ENCODE measurements around the gene MARCKSL1. TPM values are rescaled to one million over a fixed set of nuclear protein-coding genes. Genes with fewer than 3 reads are reported as not detected.

The MARCKSL1 gene
- total RNA-seq, 1 donor from 2014 or later: 213 TPM

DNA sequence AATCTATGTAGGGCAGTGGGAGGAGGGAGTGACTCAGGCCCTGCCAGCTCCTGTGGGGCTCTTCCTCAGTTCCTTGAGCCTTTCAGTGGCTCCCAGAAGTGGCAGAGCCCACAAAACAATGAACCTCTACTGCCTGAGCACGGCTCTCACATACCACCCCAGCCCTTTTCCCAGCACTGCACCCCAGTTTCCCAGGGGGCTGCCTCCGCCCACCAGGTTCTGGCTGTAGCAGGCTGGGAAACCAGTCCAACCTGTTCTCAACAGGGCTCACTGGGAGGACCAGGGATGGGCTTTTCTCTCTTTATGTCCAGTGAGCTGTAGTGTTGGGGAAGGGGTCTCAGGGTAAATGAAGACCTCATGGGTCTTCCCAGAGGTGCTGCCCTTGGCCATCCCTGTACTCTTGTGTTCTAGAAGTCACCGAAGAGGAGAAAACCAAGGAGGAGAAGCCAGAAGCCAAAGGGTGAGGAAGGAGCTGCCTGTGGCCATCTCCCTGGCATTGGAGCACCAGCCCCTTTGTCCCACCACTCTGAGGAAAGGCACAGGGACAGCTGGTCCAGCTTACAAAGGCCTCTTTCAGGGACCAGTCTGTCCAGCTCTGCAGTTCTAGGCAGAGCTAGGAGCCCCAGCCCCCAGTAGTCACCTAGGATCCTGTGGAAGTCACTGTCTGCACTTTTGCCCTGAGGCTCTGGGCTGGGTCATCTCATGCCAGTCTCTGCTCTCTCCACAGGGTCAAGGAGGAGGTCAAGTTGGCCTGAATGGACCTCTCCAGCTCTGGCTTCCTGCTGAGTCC lies 3.5 kb downstream of the MARCKSL1 start:
- Histone ChIP-seq H3K79me2 (ENCODE audit: insufficient read depth, low read length) (peaks cover 36% of the 10 kb centered on the region), H3K4me2 (ENCODE audit: low read length) (no peak overlapping the region), H3K9me3 (ENCODE audit: insufficient read depth, low read depth, low read length) (no peaks in the 10 kb centered on the region), H3K4me1 (ENCODE audit: insufficient read depth, low read length) (peaks cover 21% of the 10 kb centered on the region), H3K4me3 (ENCODE audit: insufficient read depth, low read depth, low read length) (no peak overlapping the region), H3K27ac (ENCODE audit: low read depth, low read length) (no peak overlapping the region), H4K20me1 (ENCODE audit: insufficient read depth, low read length) (peaks cover 72% of the 10 kb centered on the region), H3K27me3 (ENCODE audit: insufficient read depth, low read length) (no peaks in the 10 kb centered on the region), H3K9ac (ENCODE audit: low read length) (no peak overlapping the region), H2AFZ (ENCODE audit: low read depth, low read length) (no peak overlapping the region), H3K36me3 (ENCODE audit: insufficient read depth, low read length) (peaks cover 41% of the 10 kb centered on the region)
- Mint-ChIP-seq H3K27ac (ENCODE audit: unreplicated experiment) (no peak overlapping the region), H3K4me1 (ENCODE audit: low read depth, unreplicated experiment) (peaks cover 23% of the 10 kb centered on the region), H3K27me3 (ENCODE audit: low read depth, unreplicated experiment) (no peaks in the 10 kb centered on the region), H3K36me3 (ENCODE audit: low read depth, unreplicated experiment) (peaks cover 31% of the 10 kb centered on the region), H3K4me3 (ENCODE audit: unreplicated experiment) (no peak overlapping the region), H3K9me3 (ENCODE audit: unreplicated experiment) (peaks cover 1% of the 10 kb centered on the region)
- FAIRE-seq (no peak), DNase-seq (ENCODE audit: low read depth) (no peak)
- TF ChIP-seq, protein P1, sequence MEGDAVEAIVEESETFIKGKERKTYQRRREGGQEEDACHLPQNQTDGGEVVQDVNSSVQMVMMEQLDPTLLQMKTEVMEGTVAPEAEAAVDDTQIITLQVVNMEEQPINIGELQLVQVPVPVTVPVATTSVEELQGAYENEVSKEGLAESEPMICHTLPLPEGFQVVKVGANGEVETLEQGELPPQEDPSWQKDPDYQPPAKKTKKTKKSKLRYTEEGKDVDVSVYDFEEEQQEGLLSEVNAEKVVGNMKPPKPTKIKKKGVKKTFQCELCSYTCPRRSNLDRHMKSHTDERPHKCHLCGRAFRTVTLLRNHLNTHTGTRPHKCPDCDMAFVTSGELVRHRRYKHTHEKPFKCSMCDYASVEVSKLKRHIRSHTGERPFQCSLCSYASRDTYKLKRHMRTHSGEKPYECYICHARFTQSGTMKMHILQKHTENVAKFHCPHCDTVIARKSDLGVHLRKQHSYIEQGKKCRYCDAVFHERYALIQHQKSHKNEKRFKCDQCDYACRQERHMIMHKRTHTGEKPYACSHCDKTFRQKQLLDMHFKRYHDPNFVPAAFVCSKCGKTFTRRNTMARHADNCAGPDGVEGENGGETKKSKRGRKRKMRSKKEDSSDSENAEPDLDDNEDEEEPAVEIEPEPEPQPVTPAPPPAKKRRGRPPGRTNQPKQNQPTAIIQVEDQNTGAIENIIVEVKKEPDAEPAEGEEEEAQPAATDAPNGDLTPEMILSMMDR (IDR thresholded peaks at IDR 0.05; ENCODE audit: insufficient read depth, low read depth, low read length): no peak
- TF ChIP-seq EZH2 (IDR thresholded peaks at IDR 0.05; ENCODE audit: insufficient read depth, low read length): no peak

DNA sequence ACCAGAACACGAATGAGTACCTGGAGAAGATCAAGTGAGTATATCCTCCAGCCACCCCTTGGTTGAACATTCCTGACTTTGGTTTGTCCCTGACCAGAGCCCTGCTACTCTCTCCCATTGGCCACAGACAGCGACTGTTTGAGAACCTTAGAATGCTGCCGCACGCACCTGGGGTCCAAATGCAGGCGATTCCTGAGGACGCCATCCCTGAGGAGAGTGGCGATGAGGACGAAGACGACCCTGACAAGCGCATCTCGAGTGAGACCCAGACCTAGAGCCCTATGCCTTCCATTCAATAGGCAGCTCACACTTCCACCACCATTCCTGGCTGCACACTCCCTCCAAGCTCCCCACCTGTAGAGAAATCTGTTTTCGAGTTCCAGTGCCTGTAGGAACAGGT lies 4.5 kb downstream of the MARCKSL1 start:
- no peak overlapping the region for H2AFZ ChIP-seq (ENCODE audit: low read depth, low read length)
- H3K36me3 Mint-ChIP-seq (ENCODE audit: low read depth, unreplicated experiment): peaks cover 31% of the 10 kb centered on the region
- H3K4me2 ChIP-seq (ENCODE audit: low read length): no peak overlapping the region
- no peaks in the 10 kb centered on the region for H3K27me3 Mint-ChIP-seq (ENCODE audit: low read depth, unreplicated experiment)
- DNase-seq (ENCODE audit: low read depth) (no peak), FAIRE-seq (no peak)
- H3K9me3 ChIP-seq (ENCODE audit: insufficient read depth, low read depth, low read length): no peaks in the 10 kb centered on the region
- H3K36me3 ChIP-seq (ENCODE audit: insufficient read depth, low read length): peaks cover 43% of the 10 kb centered on the region
- peaks cover 36% of the 10 kb centered on the region for H3K79me2 ChIP-seq (ENCODE audit: insufficient read depth, low read length)
- no peaks in the 10 kb centered on the region for H3K27me3 ChIP-seq (ENCODE audit: insufficient read depth, low read length)
- H4K20me1 ChIP-seq (ENCODE audit: insufficient read depth, low read length): peaks cover 68% of the 10 kb centered on the region
- no peak overlapping the region for H3K27ac ChIP-seq (ENCODE audit: low read depth, low read length)
- no peak for TF ChIP-seq EZH2 (IDR thresholded peaks at IDR 0.05; ENCODE audit: insufficient read depth, low read length)
- TF ChIP-seq, protein P1 (IDR thresholded peaks at IDR 0.05; ENCODE audit: insufficient read depth, low read depth, low read length): no peak
- H3K9me3 Mint-ChIP-seq (ENCODE audit: unreplicated experiment): peaks cover 1% of the 10 kb centered on the region
- H3K4me1 Mint-ChIP-seq (ENCODE audit: low read depth, unreplicated experiment): peaks cover 18% of the 10 kb centered on the region
- no peak overlapping the region for H3K4me3 ChIP-seq (ENCODE audit: insufficient read depth, low read depth, low read length)
- no peak overlapping the region for H3K9ac ChIP-seq (ENCODE audit: low read length)
- no peak overlapping the region for H3K27ac Mint-ChIP-seq (ENCODE audit: unreplicated experiment)
- peaks cover 12% of the 10 kb centered on the region for H3K4me1 ChIP-seq (ENCODE audit: insufficient read depth, low read length)
- peak overlapping the region; percentile 37 for H3K4me3 Mint-ChIP-seq (ENCODE audit: unreplicated experiment)

DNA sequence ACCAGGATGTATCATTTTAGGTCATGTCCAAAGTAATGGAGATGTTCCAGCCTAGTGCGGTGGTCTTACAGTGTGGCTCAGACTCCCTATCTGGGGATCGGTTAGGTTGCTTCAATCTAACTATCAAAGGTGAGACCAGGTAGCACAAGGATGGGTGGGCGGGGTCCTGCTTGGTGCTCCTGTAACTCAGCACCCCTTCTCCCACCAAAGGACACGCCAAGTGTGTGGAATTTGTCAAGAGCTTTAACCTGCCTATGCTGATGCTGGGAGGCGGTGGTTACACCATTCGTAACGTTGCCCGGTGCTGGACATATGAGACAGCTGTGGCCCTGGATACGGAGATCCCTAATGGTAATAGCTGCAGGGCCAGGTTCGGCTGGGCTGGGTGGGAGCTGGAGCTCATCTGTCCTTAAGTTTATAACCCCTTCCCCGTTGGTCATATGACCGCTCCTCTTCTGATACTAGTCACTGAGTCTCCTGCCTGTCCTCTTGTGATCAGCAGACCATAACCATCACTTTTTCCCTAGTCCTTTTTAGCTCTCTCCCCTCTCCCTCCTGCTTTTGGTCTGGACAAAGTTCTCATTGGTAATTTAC lies 5.4 kb downstream of the MARCKSL1 start:
- Histone ChIP-seq H3K27me3 (ENCODE audit: insufficient read depth, low read length) (no peaks in the 10 kb centered on the region), H3K79me2 (ENCODE audit: insufficient read depth, low read length) (peaks cover 33% of the 10 kb centered on the region), H3K36me3 (ENCODE audit: insufficient read depth, low read length) (peaks cover 45% of the 10 kb centered on the region), H3K4me3 (ENCODE audit: insufficient read depth, low read depth, low read length) (no peak overlapping the region), H3K27ac (ENCODE audit: low read depth, low read length) (no peak overlapping the region), H3K9me3 (ENCODE audit: insufficient read depth, low read depth, low read length) (no peaks in the 10 kb centered on the region), H2AFZ (ENCODE audit: low read depth, low read length) (no peak overlapping the region), H3K4me2 (ENCODE audit: low read length) (no peak overlapping the region), H3K9ac (ENCODE audit: low read length) (no peak overlapping the region), H4K20me1 (ENCODE audit: insufficient read depth, low read length) (peaks cover 68% of the 10 kb centered on the region), H3K4me1 (ENCODE audit: insufficient read depth, low read length) (peaks cover 8% of the 10 kb centered on the region)
- FAIRE-seq: no peak
- TF ChIP-seq, protein P1 (IDR thresholded peaks at IDR 0.05; ENCODE audit: insufficient read depth, low read depth, low read length): no peak
- no peak for TF ChIP-seq EZH2 (IDR thresholded peaks at IDR 0.05; ENCODE audit: insufficient read depth, low read length)
- peaks cover 31% of the 10 kb centered on the region for H3K36me3 Mint-ChIP-seq (ENCODE audit: low read depth, unreplicated experiment)
- H3K27me3 Mint-ChIP-seq (ENCODE audit: low read depth, unreplicated experiment): no peaks in the 10 kb centered on the region
- no peak overlapping the region for H3K4me3 Mint-ChIP-seq (ENCODE audit: unreplicated experiment)
- H3K9me3 Mint-ChIP-seq (ENCODE audit: unreplicated experiment): peaks cover 1% of the 10 kb centered on the region
- peaks cover 18% of the 10 kb centered on the region for H3K4me1 Mint-ChIP-seq (ENCODE audit: low read depth, unreplicated experiment)
- no peak for DNase-seq (ENCODE audit: low read depth)
- H3K27ac Mint-ChIP-seq (ENCODE audit: unreplicated experiment): no peak overlapping the region
